WTC11 (cell line): ENCODE measurements around the gene GLRA2.

Source experiments
- ATF3 ChIP-seq: sonication (generic); formaldehyde crosslinking; conservative IDR thresholded peaks from 2 replicates; pipeline ENCODE4 v1.8.1; 2022; ENCODE audit warnings: mild to moderate bottlenecking, missing genetic modification reagents
- CTCF ChIP-seq: fragments of 200-600 bp; IDR thresholded peaks from 2 replicates; pipeline ENCODE4 v1.8.0; 2022; ENCODE audit warnings: antibody characterized with exemption
- E2F5 ChIP-seq: sonication (generic); formaldehyde crosslinking; IDR thresholded peaks from 2 replicates; pipeline ENCODE4 v1.8.1; 2022; ENCODE audit warnings: mild to moderate bottlenecking, moderate library complexity, missing genetic modification reagents
- FOXJ3 ChIP-seq: sonication (generic); formaldehyde crosslinking; IDR thresholded peaks from 2 replicates; pipeline ENCODE4 v1.9.0; 2021; ENCODE audit warnings: missing genetic modification reagents, mild to moderate bottlenecking, borderline replicate concordance
- FOXP4 ChIP-seq: sonication (generic); formaldehyde crosslinking; IDR thresholded peaks from 2 replicates; pipeline ENCODE4 v1.8.0; 2022; ENCODE audit warnings: mild to moderate bottlenecking, missing genetic modification reagents
- GABPB1 ChIP-seq: sonication (generic); formaldehyde crosslinking; IDR thresholded peaks from 2 replicates; pipeline ENCODE4 v1.8.1; 2023; ENCODE audit warnings: mild to moderate bottlenecking, missing genetic modification reagents
- JUN ChIP-seq: sonication (generic); formaldehyde crosslinking; IDR thresholded peaks from 2 replicates; pipeline ENCODE4 v1.8.0; 2023; ENCODE audit warnings: mild to moderate bottlenecking, missing genetic modification reagents
- MYBL2 ChIP-seq: sonication (generic); formaldehyde crosslinking; IDR thresholded peaks from 2 replicates; pipeline ENCODE4 v1.8.1; 2023; ENCODE audit warnings: mild to moderate bottlenecking, moderate library complexity, missing genetic modification reagents
- NFE2L1 ChIP-seq: sonication (generic); formaldehyde crosslinking; IDR thresholded peaks from 2 replicates; pipeline ENCODE4 v1.8.1; 2023; ENCODE audit warnings: missing genetic modification reagents
- SOX15 ChIP-seq: fragments of 250-450 bp; sonication (Bioruptor Pico); IDR thresholded peaks from 2 replicates; pipeline ENCODE4 v1.9.0; 2021; ENCODE audit warnings: mild to moderate bottlenecking
- SP1 ChIP-seq: sonication (generic); formaldehyde crosslinking; conservative IDR thresholded peaks from 2 replicates; pipeline ENCODE4 v1.8.1; 2022; ENCODE audit warnings: missing genetic modification reagents
- USF2 ChIP-seq: sonication (generic); formaldehyde crosslinking; IDR thresholded peaks from 2 replicates; pipeline ENCODE4 v1.8.1; 2023; ENCODE audit warnings: mild to moderate bottlenecking, missing genetic modification reagents, moderate library complexity
- ZNF121 ChIP-seq: sonication (generic); formaldehyde crosslinking; IDR thresholded peaks from 2 replicates; pipeline ENCODE4 v1.8.0; 2023; ENCODE audit warnings: missing genetic modification reagents
- ZNF396 ChIP-seq: fragments of 250-450 bp; sonication (Bioruptor Pico); IDR thresholded peaks from 2 replicates; pipeline ENCODE4 v1.8.0; 2021; ENCODE audit warnings: mild to moderate bottlenecking, moderate library complexity, borderline replicate concordance

GRCh38 chrX:14675500-14675899 is 146.2 kb downstream of the GLRA2 start:
- no peak for TF ChIP-seq SOX15 (CRISPR knock-in tag)
- TF ChIP-seq SP1 (CRISPR knock-in tag) = no peak
- TF ChIP-seq CTCF = no peak
- no peak for TF ChIP-seq NFE2L1 (CRISPR knock-in tag)
- no peak for TF ChIP-seq JUN (CRISPR knock-in tag)
- TF ChIP-seq USF2 = no peak
- TF ChIP-seq ZNF121 = no peak
- TF ChIP-seq FOXP4 (CRISPR knock-in tag) = no peak
- no peak for TF ChIP-seq E2F5 (CRISPR knock-in tag)
- no peak for TF ChIP-seq ATF3
- no peak for TF ChIP-seq ZNF396
- TF ChIP-seq FOXJ3 (CRISPR knock-in tag) = no peak
- TF ChIP-seq GABPB1 (CRISPR knock-in tag) = no peak
- no peak for TF ChIP-seq MYBL2 (CRISPR knock-in tag)
